Measurements from ENCODE around the gene ARHGDIG. TPM values are rescaled to one million over a fixed set of nuclear protein-coding genes. Genes with fewer than 3 reads are reported as not detected.

Gene ARHGDIG
- total RNA-seq, 1 donor from 2014 or later: 18.3 TPM

DNA sequence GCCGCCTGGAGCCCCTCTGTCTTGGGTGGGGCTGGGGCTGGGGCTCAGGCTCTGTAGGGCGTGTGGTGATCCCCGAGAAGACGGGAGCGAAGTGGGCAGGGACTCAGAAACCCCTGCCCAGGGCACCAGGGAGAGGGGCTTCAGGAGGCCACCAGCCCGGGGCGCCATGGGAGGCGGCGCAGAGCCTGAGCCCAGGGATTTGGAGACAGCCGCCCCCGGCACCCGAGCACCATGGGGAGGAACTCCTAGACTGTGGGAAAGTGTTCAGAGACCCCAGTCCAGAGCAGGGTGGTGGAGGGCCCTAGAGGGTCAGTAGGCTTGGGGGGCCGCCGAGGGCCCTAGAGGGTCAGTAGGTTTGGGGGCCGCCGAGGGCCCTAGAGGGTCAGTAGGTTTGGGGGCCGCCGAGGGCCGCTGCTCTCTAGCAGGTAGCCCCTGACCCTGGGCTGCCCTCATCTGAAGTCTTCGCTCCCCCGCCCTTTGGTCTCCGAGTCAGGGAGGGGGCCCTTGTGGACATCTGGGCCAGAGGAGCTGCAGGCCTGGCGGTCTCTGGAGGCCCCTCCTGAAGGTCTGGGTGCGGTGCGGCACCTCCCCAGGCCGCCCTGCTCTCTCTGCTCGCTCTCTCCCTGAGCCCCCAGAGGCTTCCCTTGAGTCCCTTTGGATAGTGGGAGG lies 734 bp downstream of the ARHGDIG start:
- no peak for DNase-seq (ENCODE audit: low spot score)

DNA sequence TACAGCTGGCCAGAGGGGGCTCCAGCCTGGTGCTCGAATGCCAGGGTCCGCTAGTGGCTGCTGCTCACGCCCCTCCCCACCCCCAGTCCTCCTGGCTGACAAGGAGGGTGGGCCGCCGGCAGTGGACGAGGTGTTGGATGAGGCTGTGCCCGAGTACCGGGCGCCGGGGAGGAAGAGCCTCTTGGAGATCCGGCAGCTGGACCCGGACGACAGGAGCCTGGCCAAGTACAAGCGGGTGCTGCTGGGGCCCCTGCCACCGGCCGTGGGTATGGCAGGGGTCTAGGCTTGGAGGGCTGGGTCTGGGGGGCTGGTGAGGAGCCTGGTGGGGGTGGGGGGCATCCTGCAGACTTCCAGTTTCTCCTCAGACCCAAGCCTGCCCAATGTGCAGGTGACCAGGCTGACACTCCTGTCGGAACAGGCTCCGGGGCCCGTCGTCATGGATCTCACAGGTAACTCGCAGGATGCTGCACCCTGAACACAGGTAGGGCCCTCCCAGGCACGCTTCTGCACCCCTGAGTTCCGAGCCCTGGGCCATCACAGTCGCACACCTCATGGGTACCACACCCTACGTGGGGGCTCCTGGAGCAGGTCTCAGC lies 1.4 kb downstream of the ARHGDIG start:
- DNase-seq (ENCODE audit: low spot score): no peak

DNA sequence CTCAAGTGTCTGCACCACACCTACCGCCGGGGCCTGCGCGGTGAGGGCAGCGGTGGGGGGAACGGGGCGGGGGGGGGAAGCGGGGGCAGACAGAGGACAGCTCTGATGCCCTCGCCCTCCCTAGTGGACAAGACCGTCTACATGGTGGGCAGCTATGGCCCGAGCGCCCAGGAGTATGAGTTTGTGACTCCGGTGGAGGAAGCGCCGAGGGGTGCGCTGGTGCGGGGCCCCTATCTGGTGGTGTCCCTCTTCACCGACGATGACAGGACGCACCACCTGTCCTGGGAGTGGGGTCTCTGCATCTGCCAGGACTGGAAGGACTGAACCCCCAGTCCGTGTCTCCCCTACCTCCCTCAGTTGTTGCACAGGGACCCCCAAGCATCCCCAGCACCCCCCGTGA lies 2.1 kb downstream of the ARHGDIG start:
- no peak for DNase-seq (ENCODE audit: low spot score)

DNA sequence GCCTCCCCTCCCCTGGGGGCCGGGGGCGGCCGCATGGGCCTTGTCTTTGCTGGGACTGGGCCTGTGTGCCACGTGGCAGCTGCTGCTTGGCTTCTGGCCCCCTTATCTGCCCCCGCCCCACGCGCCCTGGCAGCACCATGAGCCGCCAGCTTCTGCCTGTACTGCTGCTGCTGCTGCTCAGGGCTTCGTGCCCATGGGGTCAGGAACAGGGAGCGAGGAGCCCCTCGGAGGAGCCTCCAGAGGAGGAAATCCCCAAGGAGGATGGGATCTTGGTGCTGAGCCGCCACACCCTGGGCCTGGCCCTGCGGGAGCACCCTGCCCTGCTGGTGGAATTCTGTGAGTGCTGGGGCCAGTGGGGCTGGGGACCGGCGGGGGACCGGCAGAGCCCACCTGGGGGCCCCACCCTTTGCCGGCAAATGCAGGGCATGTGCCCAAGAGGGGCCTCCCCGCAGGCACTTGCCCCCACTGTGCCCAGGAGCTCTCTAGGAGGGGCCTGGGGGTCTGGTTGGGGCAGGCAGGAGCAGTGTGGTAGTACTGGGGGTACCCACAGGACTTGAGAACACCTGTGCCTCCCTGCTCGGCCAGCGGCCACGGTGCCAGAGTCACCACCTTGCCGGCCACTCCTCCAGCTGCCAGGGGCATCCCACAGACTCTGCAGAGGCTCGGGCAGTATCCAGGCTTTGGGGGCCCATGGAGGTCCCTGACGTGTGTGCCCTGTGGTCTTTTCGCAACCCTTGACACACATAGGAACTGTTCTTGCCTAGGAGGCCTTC lies 2.8 kb downstream of the ARHGDIG start, which contains the start of gene PDIA2:
Gene PDIA2 (plus strand): TSS at position 132 of the 773 bp plus-strand sequence. CDS start 6 bp downstream, at position 138.
- DNase-seq (ENCODE audit: low spot score): peak; percentile 57

DNA sequence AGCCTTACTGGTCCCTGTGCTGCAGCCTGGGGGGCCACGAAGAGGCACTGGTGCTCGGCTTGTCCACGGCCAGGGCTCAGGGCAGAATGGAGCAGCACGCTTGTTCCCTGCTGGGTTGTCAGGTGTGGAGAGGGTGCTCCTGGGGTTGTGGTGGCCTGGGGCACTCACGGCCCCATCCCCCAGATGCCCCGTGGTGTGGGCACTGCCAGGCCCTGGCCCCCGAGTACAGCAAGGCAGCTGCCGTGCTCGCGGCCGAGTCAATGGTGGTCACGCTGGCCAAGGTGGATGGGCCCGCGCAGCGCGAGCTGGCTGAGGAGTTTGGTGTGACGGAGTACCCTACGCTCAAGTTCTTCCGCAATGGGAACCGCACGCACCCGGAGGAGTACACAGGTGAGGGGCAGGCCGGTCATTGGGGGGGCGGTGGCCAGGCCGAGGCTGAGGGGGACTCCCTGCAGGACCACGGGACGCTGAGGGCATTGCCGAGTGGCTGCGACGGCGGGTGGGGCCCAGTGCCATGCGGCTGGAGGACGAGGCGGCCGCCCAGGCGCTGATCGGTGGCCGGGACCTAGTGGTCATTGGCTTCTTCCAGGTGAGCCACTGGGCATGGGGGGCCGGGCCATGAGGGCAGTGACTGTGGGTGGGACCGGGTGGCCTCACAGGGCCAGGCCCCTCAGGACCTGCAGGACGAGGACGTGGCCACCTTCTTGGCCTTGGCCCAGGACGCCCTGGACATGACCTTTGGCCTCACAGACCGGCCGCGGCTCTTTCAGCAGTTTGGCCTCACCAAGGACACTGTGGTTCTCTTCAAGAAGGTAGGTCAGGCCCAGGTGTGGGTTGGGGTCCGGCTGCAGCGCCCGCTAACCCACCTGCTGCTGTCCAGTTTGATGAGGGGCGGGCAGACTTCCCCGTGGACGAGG lies 4.1 kb downstream of the ARHGDIG start:
- no peak for DNase-seq (ENCODE audit: low spot score)

DNA sequence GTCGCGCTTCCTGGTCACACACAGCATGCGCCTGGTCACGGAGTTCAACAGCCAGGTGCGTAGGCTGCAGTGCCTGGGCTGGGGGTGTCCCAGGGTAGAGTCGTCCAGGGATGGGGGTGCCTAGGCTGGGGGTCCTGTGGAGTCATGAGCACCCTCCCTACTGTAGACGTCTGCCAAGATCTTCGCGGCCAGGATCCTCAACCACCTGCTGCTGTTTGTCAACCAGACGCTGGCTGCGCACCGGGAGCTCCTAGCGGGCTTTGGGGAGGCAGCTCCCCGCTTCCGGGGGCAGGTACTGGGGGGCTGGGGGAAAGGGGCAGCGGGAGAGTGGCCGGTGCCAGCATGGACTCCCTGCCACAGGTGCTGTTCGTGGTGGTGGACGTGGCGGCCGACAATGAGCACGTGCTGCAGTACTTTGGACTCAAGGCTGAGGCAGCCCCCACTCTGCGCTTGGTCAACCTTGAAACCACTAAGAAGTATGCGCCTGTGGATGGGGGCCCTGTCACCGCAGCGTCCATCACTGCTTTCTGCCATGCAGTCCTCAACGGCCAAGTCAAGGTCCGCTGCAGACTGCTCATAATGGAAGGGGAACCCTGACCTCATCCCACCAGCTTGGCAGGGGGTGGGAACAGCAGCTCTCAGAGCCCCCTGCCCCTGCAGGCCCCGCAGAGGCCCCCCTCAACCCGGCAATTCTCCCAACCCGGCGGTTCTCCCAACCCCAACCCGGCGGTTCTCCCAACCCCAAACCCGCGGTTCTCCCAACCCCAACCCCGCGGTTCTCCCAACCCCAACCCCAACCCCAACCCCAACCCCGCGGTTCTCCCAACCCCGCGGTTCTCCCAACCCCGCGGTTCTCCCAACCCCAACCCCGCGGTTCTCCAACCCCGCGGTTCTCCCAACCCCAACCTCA lies 5.0 kb downstream of the ARHGDIG start:
- no peak for DNase-seq (ENCODE audit: low spot score)

DNA sequence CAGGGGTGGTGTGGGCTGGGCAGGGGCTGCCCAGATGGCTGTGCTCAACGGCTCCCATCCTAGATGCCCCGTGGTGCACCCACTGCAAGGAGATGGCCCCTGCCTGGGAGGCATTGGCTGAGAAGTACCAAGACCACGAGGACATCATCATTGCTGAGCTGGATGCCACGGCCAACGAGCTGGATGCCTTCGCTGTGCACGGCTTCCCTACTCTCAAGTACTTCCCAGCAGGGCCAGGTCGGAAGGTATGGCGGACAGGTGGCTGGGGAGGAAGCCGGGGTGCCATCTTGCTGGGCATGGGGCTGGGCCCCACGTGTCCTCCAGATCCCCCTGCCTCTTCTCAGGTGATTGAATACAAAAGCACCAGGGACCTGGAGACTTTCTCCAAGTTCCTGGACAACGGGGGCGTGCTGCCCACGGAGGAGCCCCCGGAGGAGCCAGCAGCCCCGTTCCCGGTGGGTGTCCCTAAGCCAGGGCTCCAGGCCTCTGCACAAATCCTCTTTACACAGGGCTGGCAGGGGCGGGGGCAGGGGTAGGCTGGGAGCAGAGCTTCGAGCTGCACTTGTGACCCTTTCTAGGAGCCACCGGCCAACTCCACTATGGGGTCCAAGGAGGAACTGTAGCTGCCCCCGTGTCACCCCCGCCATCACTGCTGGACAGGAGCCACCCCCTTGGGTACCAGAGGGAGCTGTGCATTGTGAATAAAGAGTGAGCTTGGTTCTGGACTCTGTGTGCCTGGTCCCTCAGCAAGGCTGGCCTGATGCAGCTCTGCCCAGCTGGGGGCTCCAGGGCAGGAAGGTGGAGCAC lies 6.3 kb downstream of the ARHGDIG start:
- no peak for DNase-seq (ENCODE audit: low spot score)

DNA sequence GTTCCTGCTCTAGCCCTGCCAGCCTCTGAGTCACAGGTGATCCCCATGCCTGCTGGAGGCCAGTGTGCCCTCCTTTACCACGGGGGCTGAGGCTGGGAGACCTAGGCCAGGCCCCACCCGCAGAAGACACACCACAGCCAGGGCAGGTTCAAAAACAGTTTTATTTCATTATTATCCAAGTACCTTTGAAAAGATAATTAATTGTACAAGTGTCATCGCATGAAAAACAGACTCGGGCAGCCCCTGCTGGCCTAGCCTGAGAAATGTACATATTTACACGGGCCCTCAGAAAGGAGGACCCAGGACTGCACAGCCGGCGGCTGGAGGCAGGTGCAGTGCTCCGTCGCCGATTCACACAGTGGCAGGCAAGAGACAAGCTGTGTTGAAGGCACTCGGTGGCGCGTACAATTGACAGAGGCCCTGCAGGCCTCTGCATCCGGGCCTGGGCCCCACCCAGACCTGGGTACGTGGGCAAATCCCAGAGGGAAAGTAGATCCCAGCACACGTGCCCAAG lies 7.0 kb downstream of the ARHGDIG start:
- DNase-seq (ENCODE audit: low spot score): no peak

DNA sequence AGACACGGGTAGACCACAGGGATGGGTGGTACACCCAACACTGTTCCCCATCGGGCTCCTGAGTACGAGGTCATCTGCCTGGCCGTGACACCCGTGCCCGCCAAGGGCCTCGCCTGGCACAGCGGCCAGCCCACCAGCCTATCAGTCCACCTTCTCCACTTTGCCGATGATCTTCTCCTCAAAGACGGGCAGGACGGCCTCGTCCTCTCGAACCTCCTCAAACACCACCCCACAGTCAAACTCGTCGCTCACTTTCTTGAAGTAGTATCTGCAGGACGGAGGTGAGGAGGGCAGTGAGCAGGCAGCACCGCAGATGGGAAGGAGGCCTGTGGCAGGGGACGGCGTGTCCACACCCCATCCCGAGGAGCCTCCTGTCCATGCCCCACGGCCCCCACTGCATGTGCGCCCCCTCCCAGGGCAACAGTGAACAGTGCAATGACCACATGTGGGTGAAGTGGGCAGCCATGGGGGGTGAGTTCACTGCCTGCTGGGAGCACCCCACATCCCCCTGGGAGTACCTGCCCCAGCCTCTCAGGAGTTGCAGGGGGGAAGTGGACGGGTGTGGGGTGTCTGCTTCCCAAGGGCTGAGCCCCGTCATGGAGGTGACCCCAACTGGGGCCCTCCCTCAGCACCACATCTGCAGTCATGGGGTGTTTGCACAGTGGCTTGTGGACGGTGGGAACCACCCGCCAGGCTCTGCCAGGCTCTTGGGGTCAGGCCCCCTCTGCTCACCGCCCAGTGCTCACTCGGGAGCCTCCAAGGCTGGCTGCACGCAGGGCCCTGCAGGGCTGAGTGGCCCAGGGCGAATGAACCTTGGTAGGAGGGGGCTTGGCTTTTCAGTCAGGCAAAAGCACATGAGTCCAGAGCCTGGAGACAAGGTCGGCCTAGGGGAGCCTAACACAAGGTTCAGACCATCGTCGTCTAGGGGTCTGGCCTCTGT lies 7.9 kb downstream of the ARHGDIG start:
- DNase-seq (ENCODE audit: low spot score): no peak

DNA sequence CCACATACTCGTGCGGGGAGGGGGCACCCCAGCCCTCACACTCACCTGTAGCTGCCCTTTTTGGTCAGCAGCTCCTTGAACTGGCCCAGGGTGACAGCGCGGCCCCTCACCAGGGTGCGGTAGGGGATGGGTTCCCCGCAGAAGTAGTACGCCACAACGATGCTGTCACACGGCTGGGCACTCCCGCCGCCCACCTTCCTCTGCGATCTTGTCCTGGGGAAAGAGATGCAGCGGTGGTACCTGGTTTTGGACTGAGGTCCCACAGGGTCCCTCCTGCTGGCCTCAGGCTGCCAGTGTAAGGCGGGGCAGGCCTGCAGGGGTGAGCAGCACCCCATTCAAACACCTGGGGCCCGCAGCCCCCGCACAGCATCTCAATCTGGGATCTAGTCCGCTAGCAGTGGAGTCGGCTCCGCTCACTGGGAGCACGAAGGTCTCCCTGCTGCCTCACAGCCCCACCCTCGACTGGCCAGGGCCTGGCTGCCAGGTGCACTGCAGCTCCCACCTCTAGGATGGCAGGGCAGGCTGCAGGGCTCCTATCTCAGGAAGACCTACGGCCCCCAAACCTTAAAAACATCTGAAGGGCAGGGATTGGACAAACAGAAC lies 9.1 kb downstream of the ARHGDIG start:
- DNase-seq (ENCODE audit: low spot score): no peak

DNA sequence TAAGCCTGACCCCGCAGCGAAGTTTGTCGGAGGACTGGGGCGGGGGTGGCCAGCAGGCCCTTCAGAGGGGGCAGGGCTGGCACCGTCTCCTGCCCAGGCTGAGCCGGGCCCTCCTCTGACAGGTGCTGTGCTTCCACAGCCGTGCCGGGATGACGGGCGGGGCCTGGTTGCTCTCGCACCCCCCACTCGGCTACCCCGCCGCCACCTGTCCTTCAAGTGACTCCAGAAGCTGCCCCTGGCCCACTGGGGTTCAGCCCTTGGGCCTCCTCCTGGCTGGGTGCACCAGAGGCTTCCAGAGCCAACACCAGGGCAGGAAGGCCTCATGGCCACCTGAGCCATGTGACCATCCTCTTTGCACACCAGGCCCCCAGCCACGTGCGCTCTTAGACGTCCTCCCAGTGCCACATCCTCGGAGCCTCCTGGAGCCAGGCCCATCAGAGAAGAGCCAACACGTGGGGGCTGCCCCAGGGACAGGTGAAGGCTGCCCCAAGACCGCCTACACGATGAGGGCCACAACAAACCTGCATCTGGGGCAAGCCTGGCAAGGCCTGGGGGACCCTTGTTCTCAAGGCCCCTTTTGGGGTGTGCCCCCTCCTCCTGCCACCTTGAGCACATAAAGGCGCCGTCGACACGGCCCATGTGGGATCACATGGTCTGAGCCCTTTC lies 9.8 kb downstream of the ARHGDIG start:
- DNase-seq (ENCODE audit: low spot score): no peak

DNA sequence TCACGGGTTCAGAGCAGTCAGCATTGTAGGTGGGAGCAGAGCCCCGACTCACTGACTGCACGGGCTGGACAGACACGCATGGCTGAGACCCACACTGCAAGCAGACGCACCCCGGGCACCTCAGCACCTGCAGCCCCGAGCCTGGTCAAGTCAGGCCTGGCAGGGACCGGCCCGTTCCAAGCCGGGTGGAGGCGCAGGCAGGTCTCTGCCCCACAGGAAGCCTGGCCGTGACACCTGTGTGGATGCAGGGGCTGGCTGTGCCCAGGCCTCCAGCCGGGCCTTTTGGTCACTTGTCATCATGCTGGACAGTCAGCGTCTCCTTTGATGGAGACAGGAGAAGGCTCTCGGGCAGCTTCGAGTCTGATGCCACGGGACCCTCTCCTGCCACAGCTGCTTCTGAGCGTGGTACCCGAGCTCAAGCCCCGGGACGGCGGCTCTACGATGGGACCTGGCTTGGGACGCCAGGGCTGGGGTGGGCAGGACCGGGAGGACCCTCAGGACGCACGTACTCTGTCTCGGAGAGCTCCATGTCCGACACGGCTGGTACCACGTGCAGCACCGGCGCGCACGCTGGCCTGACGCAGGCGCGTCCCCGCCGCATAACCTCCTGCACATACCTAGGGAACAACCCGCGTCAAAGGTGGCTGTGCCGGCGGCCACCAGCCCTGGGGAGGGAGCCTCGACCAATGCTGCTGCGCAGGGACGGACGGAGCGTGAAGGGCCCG lies 10.5 kb downstream of the ARHGDIG start:
- no peak for DNase-seq (ENCODE audit: low spot score)

DNA sequence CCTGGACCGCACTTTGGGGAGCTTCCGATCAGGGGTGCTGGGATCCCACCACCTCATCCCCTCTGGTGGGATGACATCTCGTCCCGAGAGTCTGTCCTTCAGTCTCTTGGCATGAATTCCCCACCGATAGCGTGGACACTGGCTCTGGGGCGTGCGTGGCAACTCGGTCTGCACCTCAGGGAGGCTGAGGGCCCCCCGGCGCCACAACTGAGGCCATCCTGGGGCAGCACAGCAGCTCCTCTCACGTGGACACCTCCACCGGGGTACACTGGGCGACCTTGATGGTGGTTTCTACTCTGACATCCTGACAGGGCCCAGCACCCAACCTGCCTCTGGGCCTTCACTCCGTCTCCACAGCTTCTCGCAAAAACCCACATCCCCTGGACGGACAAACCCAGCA lies 11.1 kb downstream of the ARHGDIG start:
- DNase-seq (ENCODE audit: low spot score): no peak

DNA sequence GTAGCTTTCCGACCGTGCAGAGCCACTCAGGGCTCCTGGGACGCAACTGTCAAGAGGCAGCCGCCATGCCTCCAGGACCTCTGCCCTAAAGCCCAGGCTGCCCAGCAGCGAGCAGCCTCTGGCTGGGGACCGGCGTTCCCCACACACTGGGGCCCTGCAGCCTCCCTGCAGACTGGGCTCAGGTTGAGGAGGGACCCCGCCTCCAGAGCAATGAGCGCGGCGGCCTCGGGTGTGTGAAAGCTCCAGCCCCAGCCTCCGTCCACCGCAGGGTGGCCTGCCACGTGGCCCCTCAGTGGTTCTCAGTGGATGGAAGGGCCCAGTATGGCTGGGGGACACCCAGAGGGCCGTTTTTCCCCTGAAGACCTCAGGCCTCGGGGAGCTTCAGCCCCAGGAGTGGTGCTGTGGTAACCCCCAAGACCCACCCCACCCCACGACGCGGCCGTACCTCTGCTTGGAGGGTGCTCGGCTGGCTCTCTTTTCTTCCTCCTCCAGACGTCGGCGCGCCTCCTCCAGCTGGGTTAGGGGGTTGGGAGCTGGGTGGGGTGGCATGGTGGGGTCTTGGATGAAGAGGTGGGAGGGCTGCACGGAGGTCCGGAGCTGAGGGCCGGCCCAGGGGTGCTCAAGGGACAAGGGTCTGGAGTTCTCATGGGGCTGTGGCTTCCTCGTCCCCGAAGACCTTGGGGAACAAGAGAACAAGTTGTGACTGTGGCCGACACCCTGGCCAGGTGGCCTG lies 12.8 kb downstream of the ARHGDIG start:
- DNase-seq (ENCODE audit: low spot score): no peak

DNA sequence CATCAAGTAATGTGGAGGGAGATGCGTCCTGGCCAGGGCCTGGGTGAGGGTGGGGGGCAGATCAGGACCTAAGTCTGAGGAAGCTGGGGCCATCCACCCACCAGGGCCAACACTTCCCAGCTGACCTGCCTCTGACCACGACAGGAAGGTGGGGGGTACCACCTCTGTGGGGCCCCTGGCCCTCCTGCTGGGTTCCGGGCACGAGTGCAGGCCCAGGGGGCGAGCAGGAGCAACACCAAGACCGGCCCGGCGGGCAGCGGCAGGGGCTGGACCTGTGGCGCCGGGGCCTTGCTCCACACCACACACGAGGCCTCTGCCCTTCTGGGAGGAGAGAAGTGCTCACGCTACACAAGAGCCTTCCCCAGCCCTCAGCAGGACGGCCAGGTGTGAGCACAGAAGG lies 15.9 kb downstream of the ARHGDIG start:
- DNase-seq (ENCODE audit: low spot score): no peak

Data from umbilical cord (tissue), 2 donors.